ENCODE measurements around the gene DMXL1.

The DMXL1 gene

GRCh38 chr5:119289438-119290044 is 218.7 kb downstream of the DMXL1 start:
- DNase-seq (ENCODE audit: low read depth in 2 of 2): no peak

GRCh38 chr5:119290161-119290569 is 219.3 kb downstream of the DMXL1 start:
- DNase-seq (ENCODE audit: low read depth in 2 of 2): no peak

GRCh38 chr5:119290607-119291006 is 219.7 kb downstream of the DMXL1 start:
- no peak for DNase-seq (ENCODE audit: low read depth in 2 of 2)

- DNase-seq (ENCODE audit: low read depth in 2 of 2): no peak
Observed at GRCh38 chr5:119291056-119291455, 220.2 kb downstream of the DMXL1 start.

- no peak for DNase-seq (ENCODE audit: low read depth in 2 of 2)
Observed at GRCh38 chr5:119291877-119292276, 221.0 kb downstream of the DMXL1 start.

- DNase-seq (ENCODE audit: low read depth in 2 of 2): no peak
Observed at GRCh38 chr5:119292701-119293515, 222.0 kb downstream of the DMXL1 start.

- no peak for DNase-seq (ENCODE audit: low read depth in 2 of 2)
Observed at GRCh38 chr5:119293516-119293829, 222.6 kb downstream of the DMXL1 start.

Measured in stimulated activated CD4-positive, alpha-beta T cell treated with anti-CD3 and anti-CD28 coated beads, Interleukin-12 subunit alpha, Interleukin-12 subunit beta, amount 100 ng/mL, for 24 hours (primary cell).